Activated CD8-positive, alpha-beta memory T cell treated with anti-CD3 and anti-CD28 coated beads, Interleukin-2, amount 50 U/mL, for 48 hours (primary cell): ENCODE data around the gene HELZ2.
"Not testable (repeated sequence)": the region's sequence is repeated elsewhere in the genome, so short reads cannot be mapped to it uniquely, and the experiment has no call there.

Experiments used
- DNase-seq: peaks from one replicate; pipeline ENCODE4 v3.0.0-alpha.2; 2020

Gene HELZ2, protein sequence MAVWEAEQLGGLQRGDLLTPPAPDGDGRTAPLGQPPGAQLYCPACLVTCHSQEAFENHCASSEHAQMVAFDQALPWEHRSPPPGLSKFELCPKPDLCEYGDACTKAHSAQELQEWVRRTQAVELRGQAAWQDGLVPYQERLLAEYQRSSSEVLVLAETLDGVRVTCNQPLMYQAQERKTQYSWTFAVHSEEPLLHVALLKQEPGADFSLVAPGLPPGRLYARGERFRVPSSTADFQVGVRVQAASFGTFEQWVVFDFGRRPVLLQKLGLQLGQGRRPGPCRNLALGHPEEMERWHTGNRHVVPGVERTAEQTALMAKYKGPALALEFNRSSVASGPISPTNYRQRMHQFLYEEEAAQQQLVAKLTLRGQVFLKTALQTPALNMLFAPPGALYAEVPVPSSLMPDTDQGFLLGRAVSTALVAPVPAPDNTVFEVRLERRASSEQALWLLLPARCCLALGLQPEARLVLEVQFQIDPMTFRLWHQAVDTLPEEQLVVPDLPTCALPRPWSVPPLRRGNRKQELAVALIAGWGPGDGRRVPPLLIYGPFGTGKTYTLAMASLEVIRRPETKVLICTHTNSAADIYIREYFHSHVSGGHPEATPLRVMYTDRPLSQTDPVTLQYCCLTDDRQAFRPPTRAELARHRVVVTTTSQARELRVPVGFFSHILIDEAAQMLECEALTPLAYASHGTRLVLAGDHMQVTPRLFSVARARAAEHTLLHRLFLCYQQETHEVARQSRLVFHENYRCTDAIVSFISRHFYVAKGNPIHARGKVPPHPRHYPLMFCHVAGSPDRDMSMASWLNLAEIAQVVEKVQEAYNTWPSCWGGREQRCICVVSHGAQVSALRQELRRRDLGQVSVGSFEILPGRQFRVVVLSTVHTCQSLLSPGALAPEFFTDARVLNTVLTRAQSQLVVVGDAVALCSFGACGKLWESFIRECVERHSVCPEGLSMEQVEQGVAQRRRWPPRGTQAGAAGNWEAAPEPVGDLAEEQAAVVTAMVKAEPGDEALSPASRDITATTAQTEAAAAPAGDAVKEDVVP (N-terminal part only)

DNA sequence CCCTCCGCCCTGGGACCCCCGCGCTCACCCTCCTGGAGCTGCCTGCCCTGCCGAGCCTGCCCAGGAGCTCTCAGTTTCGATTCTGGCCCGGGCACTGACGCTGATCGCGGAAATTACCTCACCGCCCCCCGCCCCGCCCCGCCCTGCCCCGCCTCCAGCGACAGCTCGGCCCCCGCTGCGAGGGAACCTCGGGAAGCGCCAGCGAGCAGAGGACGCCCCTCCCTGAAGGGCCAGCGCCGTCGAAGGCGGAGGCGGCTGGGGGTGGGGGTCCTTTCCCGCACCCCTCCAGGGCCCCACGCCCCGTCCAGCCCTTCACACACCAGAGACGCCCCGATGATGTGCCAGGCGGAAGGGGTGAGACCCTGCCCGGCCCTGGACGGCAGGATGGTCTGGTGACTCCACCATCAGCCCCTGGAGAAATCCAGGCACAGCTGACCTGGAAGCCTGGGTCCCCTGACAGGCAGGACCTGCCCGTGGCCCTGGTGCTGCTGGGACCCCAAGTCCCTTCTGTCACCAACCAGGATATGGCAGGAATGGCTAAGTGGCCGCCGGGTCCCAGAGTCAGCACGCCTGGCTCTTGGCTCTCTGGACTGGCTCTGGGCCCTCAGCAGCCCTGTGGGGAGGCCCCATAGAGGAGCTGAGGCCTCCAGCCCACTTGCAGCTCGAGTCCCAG lies at the start of gene HELZ2:
TSS of gene HELZ2 (minus strand) at position 84 of the 673 bp plus-strand sequence. CDS start 1,854 bp downstream, outside the sequence.
- DNase-seq = no peak

DNA sequence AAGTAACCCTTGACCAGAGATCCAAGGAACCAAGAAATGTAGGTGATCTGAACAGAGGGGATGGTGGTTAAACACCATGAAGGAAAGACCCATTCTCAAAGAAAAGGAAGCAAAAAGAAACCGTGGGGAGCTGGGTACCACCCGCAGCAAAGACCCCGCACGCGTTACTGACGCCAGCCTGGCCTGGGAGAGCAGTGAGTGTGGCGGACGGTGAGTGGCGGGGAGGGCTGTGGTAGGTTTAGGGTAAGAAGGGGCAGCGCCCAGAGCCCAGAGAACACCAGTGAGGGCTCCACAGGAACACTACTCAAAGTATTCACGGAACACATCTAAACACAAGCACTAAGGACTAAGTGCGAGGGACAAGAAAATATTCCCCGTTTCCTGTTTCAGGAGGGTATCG lies 48.7 kb upstream of the HELZ2 start:
- no peak for DNase-seq

DNA sequence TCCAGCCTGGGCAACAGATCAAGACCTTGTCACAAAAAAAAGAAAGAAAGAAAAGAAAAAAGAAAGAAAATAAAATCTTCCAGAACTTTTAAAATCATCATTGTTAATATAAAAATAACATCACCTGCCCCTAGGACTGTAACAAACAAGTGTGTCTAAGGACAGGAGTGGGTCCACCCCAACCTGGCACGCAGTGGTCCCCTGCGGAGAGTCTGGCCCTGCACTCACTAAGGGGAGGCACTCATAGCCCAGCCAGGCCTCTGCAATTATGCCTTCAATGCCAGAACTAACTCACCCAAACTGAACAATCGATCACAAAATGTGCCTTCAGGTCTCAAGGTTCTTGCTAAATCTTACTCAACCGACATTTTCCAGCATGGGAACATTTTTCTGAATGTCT lies 48.1 kb upstream of the HELZ2 start:
- DNase-seq = no peak

DNA sequence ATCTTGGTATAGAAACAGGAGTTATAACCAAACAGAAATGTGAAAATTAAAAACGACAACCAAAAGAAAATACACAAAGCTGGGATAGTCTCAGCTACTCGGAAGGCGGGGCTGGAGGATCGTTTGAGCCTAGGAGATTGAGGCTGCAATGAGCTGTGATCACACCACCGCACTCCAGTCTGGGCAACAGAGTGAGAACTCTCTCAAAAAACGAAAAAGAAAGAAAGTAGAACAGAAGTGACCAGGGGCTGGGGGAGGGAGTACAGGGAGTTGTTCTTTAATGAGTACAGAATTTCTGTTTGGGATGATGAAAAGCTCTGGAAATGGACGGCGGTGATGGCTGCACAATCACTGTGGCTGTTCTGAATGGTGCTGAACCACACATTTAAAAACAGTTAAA lies 47.0 kb upstream of the HELZ2 start:
- no peak for DNase-seq

DNA sequence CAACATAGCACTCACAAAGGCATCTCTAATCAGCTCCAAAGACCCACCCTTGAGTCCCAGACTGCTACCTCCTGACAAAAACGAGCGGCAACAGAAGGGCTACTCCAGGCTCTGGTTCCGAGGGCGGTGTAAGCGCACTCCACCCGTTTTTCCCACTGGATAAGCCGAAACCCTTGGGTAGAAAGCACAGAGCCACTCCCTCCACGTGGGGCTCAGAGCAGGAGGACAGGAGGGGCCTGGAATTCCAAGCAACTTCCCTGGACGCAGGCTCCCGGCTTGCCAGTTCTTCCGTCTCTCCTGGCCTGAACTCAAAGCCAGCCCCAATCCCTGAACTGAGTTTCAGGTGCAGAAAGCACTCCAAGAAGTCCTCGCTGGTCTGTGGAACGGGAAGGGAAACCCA lies 45.5 kb upstream of the HELZ2 start:
- no peak for DNase-seq

DNA sequence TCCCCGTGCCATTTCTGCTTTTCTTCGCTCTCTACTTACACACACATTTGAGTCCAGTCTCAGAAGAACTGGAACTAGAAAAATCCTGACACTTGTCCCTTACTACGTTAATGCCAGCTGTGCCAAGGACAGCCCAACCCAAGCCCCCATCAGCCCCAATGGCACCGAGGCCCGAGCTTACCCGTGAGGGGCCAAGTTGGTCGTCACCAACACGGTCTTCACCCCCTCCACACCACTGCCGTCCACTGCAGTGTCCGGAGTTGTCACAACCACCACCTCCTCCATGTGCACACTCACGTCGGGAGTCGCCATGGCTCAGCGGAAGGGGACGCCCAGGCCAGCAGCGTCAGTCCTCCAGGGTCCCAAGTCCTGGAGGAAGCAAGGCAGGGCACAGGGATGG lies 45.0 kb upstream of the HELZ2 start:
- DNase-seq = no peak

DNA sequence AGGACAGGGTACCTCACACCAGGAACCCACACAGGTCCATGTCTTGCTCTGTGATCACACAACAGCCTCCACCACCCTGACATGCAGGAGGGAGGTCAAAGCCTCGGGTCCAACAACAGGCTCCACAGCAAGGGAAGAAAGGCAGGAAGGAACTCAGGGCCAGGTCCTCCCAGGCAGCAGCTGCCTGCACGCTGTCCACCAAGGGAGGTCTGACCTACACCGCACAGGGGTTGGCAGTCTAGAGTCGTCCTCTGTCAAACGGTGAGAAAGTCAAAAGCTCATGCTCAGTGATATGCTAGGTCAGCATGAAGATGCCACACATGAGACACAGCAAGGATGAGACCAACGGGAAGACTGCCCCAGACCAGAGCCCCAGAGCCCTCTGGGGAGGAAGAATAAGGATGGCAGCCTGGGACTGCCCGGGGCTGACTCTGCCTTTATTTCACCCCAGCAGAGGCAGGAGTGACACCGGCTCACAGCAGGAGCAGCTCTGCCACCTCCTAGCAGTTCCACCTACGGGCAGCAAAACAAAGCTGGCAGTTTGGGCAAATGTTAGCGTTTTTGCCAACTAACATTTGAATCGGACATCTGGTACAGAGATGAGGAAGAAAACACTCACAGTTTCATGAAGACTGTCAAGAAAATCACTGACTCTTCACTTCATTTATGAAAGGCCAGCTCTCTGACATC lies 44.4 kb upstream of the HELZ2 start:
- no peak for DNase-seq

DNA sequence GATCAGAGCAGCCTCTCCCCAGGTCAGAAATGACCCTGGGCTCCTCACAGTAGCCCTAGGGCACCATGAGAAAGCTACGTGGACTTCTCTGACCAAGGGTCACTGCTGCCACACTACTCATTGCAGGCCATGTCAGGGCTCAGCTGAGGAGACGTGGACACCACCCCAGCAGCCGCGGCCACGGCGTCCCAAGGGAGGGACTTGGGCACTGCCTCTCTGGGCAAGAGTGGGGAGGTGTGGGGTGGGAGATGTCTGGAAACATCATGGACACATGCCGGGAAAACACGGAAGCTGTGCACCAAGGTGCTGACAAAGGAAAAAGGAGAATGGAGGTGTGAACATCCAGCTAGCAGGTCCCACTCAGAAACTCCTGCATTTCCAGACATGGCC lies 43.8 kb upstream of the HELZ2 start:
- no peak for DNase-seq

DNA sequence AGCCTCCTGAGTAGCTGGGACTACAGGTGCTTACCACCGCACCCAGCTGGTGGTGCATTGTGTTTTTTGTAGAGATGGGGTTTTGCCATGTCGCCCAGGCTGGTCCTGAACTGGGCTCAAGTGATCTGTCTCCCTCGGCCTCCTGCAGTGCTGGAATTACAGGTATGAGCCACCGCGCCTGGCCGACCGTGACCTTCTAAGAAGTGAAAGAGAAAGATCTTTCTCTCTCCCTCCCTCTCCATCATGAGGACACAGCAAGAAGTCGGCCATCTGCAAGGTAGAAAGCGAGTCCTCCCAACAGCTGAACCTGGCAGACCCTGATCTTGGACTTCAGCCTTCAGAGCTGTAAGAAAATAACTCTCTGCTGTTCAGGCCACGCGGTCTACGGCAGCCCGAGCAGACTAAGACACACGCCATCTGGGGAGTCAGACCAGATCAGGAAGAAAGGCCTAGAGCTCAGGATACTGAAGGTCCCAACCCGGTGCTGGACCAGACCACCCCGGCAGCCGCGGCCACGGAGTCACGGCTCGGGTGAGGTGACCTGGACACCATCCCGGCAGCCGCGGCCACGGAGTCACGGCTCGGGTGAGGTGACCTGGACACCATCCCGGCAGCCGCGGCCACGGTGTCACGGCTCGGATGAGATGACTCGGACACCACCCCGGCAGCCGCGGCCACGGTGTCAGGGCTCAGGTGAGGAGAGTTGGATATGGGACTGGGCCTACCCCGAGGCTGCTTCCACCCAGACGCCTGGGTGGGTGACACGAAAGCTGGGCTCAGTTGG lies 43.2 kb upstream of the HELZ2 start:
- no peak for DNase-seq

DNA sequence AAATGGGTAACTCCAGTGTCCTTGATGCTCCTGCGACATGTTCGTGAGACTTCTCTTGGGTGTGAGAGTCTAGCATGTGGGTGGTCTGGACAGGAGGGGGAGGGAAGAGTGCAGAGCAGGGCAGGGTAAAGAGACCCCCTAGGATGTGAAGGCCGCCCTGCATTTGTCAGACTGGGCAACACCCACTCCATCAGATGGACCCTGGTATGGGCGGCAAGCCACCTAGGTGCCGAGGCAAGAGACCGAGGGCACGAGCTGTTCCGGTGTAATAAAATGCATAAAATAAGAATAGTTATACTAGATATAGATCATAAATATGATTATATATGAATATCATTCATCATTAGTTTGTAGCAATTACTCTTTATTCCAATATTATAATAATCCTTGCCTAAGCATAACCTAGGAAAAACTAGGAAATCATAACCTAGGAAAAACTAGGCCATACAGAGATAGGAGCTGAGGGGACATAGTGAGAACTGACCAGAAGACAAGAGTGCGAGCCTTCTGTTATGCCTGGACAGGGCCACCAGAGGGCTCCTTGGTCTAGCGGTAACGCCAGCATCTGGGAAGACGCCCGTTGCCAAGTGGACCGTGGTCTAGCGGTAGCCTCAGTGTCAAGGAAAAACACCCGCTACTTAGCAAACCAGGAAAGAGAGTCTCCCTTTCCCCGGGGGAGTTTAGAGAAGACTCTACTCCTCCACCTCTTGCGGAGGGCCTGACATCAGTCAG lies 40.0 kb upstream of the HELZ2 start:
- DNase-seq = not testable (repeated sequence)

DNA sequence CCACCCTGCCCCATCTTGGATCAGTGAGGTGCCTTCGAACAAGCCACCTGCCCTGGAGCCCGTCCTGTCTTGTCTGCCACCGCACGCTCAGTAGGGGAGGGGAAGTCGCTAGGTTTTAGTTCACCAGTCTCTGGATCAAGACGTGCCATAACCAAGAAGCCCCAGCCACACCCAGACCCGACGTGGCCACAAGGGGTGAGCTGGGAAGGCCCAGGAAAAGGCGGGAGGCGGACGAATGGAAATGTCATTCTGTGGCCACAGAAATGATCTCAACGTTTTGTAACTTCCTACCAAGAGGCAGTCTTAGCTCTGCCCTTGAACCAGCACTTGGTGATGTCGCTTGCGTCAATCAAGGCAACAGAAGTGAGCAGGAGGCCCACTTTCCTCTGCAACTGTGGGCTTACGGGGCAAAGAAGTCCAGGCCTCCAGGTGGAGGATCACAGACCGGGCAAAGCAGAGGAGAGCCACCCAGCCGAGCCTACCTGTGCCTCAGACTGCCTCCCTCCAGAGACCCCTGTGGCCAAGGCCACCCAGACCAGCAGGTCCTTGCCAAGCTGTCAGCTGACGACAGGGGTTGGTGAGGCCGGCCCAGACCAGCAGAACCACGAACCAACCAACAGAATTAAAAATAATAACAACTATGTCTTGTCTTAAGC lies 38.4 kb upstream of the HELZ2 start:
- DNase-seq = no peak

DNA sequence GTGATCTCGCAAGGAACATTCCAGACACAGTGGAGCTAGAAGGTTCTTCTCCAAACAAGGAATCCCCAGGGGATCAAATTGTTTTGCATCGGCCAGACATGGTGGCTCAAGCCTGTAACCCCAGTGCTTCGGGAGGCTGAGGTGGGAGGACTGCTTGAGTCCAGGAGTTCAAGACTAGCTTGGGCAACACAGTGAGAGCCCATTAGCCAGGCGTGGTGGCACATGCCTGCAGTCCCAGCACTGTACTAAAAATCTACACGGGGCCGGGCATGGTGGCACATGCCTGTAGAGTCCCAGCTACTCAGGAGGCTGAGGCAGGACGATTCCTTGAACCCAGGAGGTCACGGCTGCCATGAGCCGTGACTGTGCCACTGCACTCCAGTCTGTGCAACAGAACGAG lies 37.6 kb upstream of the HELZ2 start:
- DNase-seq = no peak

DNA sequence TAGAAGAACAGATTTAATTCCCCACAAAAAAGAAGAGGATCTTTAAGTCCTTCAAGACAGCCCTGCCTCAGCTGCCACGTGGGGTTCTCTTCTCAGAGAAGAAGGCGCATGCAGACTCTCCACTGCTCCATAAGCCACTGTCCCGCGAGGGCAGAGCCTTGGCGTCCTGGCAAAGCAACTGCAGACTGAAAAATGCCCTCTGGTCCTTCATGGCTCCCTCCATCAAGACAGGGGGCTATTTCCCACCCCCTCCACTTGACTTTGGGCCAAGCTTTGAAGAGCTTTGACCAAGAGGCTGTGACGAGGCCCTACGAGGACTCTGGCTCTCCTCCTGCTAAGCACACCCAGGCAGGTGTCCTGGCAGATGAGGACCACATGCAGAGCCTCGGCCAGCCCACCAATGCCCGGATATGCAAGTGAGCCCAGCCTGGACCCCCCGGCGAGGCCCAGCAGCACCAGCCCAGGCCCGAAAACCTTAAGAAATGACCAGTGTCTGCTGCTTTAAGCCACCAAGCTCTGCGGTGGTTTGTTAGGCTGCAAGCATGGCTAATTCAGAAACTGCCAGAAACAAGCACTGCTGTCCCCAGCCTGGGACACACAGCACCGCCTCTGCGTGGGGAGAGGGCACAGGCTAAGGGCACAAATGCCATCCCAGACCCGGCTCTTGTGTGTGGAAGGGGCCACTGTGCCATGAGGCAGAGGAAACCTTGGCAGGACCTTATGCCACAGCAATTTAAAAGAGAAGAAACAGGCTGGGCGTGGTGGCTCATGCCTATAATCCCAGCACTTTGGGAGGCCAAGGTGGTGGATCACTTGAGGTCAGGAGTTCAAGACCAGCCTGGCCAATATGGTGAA lies 36.8 kb upstream of the HELZ2 start:
- no peak for DNase-seq

DNA sequence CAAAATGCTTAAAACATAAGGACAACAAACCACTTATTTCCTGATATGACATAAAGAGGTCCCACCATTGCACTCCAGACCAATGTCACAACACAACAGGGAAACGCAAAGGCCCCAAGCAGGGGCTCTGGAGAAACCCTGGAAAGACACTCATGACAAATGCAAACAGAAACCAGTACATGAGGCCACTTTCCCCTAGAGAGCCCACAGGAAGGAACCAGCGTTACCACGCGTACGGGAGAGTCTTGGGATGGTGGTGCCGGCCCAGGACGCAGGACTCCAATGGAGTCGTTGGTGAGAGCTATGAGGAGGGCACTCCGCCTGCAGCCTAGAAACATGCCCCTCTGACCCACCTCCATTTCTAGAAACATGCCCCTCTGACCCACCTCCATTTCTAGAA lies 32.6 kb upstream of the HELZ2 start:
- no peak for DNase-seq

DNA sequence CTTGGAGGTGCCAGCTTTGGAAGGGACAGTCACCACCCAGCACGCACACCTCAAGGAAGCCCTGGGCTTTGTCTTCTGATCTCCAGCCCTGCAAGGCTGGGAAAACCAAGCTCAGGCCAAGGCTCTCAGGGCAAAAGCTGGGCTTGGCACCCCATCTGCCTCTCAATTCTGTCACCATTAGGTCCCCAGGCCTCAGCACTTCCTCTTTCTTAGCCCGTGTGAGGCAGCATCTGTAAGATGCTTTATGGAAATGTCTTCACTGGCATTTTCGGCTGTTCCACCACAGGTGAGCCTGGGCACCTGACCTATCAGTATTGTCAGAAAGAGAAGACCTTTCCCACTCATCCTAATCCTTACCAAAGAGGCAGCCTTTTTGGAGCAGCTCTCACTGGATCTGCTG lies 28.3 kb upstream of the HELZ2 start:
- no peak for DNase-seq

DNA sequence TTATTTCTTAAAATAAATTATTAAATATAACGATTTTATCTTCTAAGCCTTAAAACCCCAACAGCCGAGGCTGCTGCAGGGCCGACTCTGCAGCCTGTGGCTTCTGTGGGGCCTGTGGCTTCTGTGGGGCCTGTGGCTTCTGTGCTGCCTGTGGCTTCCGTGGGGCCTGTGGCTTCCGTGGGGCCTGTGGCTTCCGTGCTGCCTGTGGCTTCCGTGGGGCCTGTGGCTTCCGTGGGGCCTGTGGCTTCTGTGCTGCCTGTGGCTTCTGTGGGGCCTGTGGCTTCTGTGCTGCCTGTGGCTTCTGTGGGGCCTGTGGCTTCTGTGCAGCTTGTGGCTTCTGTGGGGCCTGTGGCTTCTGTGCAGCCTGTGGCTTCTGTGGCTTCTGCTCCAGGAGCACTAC lies 27.6 kb upstream of the HELZ2 start:
- DNase-seq = not testable (repeated sequence)

DNA sequence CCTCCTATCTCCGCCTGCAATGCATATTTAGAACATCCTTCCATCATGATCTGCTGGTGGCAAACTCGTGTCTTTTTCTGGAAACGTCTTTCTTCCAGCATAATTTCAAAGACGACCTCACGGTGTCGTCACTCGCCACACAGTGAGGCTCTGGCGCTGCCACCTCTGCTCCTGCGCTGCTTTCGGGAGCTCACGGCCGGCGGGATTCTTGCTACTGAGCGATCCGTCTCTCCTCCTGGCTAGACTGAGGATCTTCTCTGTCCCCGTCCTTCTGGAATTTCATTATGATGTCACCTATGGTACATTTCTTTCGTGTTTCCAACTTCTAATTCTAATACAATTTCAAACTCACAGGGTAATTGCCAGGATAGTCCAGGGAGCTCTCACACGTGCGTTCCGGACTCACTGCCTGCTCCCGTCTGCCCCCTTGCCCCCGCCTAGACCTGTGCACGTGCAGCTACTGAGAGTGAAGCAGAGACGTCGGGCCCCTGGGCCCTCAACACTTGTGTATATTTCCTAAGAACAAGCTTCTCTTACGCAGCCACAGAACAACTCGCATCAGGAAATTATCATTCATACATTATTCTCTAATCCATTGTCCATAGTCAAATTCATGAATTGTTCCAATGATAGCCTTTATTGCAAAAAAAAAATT lies 25.5 kb upstream of the HELZ2 start:
- DNase-seq = no peak

DNA sequence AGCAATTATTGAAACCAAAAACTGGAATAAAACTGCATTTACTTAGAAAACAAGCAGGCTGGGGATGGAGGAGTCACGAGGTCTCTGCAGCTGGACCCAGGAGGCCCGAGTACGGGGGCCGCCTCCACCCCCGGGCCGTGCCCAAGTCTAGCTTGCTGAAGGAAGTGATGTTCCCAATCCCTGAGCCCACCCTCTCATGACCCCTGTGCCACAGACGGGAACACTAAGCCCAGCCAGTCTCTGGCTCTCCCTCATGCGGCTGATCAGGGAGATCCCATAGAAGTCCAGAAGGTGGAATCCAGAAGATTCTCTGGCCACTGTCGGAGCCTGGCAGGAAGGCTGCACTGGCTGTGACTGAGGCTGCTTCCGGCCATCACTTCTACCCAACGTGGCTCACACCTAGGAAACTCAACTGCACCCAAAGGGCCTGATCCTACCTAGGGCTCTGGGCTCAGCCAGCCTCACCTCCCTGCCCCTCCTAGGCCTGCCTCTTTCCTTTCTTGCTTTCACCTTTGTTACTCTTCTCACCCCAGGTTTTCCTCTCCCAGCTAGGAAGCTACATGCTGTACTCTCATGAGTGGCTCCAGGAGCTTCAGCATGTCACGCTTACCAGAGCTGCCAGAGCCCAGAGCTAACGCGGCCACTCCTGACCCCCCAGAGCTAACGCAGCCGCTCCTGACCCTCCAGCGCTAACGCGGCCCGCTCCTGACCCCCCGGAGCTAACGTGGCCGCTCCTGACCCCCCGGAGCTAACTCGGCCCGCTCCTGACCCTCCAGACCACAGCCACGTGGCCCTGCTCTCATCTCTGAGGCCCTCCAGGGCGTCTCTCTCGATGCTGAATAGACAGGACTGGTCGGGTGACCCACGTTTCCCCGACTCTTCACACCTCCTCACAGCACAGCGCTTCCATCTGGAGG lies 24.7 kb upstream of the HELZ2 start:
- no peak for DNase-seq
